Smooth muscle cell of trachea (primary cell): Measurements from ENCODE around the gene C4orf36. TPM values are rescaled to one million over a fixed set of nuclear protein-coding genes. Genes with fewer than 3 reads are reported as not detected.

Experiments
- total RNA-seq: library from RNA; depleted of rRNA; stranded (reverse); fragments of >200 nt; gene quantifications from 2 replicates; pipeline ENCODE4 v1.2.1, GENCODE V29; 2014

Gene C4orf36, protein sequence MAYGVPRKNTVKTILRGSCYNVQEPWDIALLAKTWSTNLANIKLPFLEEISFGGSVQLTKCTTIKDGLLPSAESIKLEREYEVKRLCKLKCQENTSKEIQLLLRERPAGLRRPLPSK
- 2.3 and 3.1 TPM in 2 replicates for total RNA-seq

GRCh38 chr4:86891762-86892635 is at the start of gene C4orf36:
Gene C4orf36, minus strand, starts transcription at chr4:86892422. Its CDS starts 902 bp downstream, at chr4:86891520.

DNA sequence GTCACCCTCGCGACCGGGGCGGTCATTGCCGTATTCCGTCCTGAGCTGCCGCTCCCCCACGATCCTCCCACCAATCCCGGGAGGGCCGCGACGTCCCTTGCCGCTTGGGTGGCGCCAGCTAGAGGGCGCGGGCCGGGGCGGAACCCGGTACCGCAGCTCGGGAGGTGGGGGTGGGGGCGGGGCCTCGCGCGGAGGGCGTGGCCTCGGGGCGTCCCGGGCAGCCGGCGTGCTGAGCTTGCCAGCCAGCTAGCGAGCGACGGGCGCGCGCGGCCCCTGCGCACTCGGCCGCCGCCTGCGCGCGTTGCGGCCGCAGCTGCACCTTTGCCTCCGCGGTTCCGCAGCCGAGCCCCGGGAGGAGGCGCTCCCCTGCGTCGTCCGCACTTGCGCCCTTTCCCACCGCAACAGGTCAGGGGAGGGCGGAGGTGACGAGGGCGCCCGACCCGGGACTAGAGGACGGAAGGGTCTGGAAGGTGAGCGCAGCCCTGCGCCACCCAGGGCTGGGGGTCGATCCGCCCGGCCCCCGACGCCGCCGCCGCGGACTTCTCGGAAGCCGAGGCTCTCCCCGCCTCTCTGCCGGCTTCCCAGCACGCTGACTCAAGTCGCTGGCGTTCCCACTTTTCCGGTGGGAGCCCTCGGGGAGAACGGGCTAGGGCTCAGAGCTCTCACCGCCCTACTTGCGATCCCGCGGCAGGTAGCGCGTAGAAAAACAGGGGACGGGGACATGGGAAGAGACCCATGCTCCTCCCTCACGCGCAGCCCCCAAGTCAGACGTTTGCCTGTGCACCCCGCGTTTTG is 42.7 kb upstream of the C4orf36 start, which contains the start of gene AFF1:
Gene AFF1, plus strand, starts transcription at position 241 of the 795 bp plus-strand sequence. CDS start 13,523 bp downstream, outside the sequence.

DNA sequence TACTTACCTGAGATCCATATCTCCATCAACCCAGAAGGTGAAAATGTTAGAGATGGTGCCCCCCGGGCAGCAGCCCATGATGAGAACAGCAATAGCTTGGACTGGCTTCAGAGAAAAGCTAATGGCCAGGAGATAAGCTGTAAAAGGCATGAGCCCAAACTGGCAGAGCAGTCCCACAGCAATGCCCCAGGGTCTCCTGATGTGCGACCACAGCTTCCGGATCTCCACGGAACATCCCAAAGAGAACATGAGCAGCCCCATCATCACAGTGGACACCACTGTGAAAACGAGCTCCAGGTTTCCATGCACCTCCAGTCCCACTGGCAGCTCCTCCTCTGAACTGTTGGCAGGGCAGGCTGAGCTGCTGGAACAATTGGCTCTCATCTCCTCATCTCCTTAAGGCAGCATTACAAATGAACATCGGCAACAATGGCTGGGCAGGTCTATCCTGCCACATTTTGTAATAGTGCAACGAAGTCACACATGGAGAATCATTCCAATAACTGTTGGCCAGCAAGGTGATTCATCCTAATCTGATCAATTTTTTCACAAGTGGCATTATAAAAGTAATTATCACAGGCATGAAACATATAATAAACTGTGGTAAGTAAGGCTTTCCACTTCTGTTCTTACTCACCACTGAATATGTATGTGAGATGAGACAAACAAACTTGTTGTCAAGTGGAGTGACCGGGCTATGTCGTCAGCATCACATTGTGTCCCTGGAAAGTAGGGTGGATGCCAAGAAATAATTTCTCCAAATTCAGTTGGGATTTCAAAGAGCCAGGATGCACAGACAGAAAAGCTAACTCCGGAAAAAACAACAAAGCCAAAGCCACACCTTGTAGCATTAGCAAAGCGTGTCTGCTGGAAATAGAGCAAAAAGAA is 43.2 kb downstream of the C4orf36 start, which contains the start of gene SLC10A6:
Gene SLC10A6, minus strand, starts transcription at position 653 of the 888 bp plus-strand sequence. Its CDS starts 269 bp downstream, at position 384.

Other genes with a start within 250 kb of the C4orf36 start
- 0.33 TPM in 1 of 2 replicates, not detected in the other for gene SLC10A6, start 43.0 kb downstream of the C4orf36 start, total RNA-seq
- 13.1 and 18.3 TPM in 2 replicates for gene AFF1, start 42.6 kb upstream of the C4orf36 start, total RNA-seq